HCT116 (cell line): ENCODE data around the gene STOML2.

ENCODE experiments used
- EGR1 ChIP-seq: IDR thresholded peaks from 2 replicates; pipeline ENCODE4 v1.6.1; 2012; ENCODE audit warnings: low read depth
- EZH2 ChIP-seq: fragments of 200-600 bp; sonication (generic); IDR thresholded peaks from 2 replicates; pipeline ENCODE4 v1.6.1; 2017; ENCODE audit warnings: antibody characterized with exemption, mixed run types
- JUND ChIP-seq: IDR thresholded peaks from 2 replicates; pipeline ENCODE4 v1.6.1; 2012
- POLR2A ChIP-seq: IDR thresholded peaks from 2 replicates; pipeline ENCODE4 v1.7.0; 2011; ENCODE audit warnings: borderline replicate concordance; ENCODE audit not compliant: insufficient read depth, insufficient read length; ENCODE audit errors: extremely low read depth
- POLR2AphosphoS5 ChIP-seq: IDR thresholded peaks from 2 replicates; pipeline ENCODE4 v1.6.1; 2011; ENCODE audit warnings: mild to moderate bottlenecking, low read depth, low read length, moderate library complexity
- SP1 ChIP-seq: IDR thresholded peaks from 2 replicates; pipeline ENCODE4 v1.6.1; 2012; ENCODE audit warnings: low read depth
- SRF ChIP-seq: IDR thresholded peaks from 2 replicates; pipeline ENCODE4 v1.6.1; 2012; ENCODE audit warnings: low read depth
- YY1 ChIP-seq: IDR thresholded peaks from 2 replicates; pipeline ENCODE4 v1.6.1; 2011; ENCODE audit warnings: low read length, low read depth, moderate library complexity, mild to moderate bottlenecking; ENCODE audit not compliant: insufficient replicate concordance; ENCODE audit errors: extremely low read depth
- ZNF274 ChIP-seq: fragments of 200-500 bp; sonication (Bioruptor generic); IDR thresholded peaks from 2 replicates; pipeline ENCODE4 v1.6.1; 2014; ENCODE audit warnings: mild to moderate bottlenecking, low read depth, low read length, inconsistent platforms
- TF ChIP-seq, protein P1 (sequence below), 3 experiments: fragments of 200-600 bp in 1 of 3; sonication (generic) in 1 of 3; IDR thresholded peaks in 2 of 3; conservative IDR thresholded peaks in 1 of 3; 2 replicates each; pipeline ENCODE4 v1.5.1; 2012 to 2017; ENCODE audit warnings: low read depth in 2 of 3, low read length in 2 of 3, antibody characterized with exemption in 1 of 3, borderline replicate concordance in 1 of 3, control low read depth in 1 of 3, mild to moderate bottlenecking in 1 of 3, mixed read lengths in 1 of 3, mixed run types in 1 of 3, moderate library complexity in 1 of 3; ENCODE audit not compliant: insufficient read depth in 1 of 3
- TF ChIP-seq, protein P2 (sequence below): IDR thresholded peaks from 2 replicates; pipeline ENCODE4 v1.6.1; 2012; ENCODE audit warnings: low read depth

DNA sequence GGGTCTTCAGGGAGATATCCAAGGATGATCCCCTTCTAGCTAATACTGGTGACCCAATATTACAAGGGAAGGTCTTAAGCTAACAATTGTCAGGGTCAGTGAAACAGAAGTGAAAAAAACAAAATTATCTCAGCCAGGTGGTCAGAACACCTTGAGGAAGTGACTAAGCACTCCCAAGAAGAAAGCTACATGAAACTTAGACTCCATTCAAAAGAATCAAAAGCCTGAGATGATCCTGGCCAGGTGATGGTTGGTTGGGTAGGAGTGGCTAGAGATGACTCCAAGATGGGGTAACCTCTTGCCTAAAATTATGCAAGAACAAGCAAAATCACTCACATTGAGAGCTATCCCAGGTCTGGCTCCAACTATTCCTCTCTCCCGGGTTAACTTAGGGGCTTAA, 35.9 kb downstream of the STOML2 start:
- TF ChIP-seq JUND (no peak), POLR2AphosphoS5 (no peak), EZH2 (no peak), POLR2A (no peak), SRF (no peak), ZNF274 (no peak), SP1 (no peak), EGR1 (no peak), YY1 (no peak)
- TF ChIP-seq, protein P1, sequence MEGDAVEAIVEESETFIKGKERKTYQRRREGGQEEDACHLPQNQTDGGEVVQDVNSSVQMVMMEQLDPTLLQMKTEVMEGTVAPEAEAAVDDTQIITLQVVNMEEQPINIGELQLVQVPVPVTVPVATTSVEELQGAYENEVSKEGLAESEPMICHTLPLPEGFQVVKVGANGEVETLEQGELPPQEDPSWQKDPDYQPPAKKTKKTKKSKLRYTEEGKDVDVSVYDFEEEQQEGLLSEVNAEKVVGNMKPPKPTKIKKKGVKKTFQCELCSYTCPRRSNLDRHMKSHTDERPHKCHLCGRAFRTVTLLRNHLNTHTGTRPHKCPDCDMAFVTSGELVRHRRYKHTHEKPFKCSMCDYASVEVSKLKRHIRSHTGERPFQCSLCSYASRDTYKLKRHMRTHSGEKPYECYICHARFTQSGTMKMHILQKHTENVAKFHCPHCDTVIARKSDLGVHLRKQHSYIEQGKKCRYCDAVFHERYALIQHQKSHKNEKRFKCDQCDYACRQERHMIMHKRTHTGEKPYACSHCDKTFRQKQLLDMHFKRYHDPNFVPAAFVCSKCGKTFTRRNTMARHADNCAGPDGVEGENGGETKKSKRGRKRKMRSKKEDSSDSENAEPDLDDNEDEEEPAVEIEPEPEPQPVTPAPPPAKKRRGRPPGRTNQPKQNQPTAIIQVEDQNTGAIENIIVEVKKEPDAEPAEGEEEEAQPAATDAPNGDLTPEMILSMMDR (IDR thresholded peaks at IDR 0.05 in 2 of 3, conservative IDR thresholded peaks at IDR 0.05 in 1 of 3; ENCODE audit: borderline replicate concordance in 1 of 3, insufficient read depth in 1 of 3, low read depth in 2 of 3, low read length in 2 of 3), result no peak
- TF ChIP-seq, protein P2, sequence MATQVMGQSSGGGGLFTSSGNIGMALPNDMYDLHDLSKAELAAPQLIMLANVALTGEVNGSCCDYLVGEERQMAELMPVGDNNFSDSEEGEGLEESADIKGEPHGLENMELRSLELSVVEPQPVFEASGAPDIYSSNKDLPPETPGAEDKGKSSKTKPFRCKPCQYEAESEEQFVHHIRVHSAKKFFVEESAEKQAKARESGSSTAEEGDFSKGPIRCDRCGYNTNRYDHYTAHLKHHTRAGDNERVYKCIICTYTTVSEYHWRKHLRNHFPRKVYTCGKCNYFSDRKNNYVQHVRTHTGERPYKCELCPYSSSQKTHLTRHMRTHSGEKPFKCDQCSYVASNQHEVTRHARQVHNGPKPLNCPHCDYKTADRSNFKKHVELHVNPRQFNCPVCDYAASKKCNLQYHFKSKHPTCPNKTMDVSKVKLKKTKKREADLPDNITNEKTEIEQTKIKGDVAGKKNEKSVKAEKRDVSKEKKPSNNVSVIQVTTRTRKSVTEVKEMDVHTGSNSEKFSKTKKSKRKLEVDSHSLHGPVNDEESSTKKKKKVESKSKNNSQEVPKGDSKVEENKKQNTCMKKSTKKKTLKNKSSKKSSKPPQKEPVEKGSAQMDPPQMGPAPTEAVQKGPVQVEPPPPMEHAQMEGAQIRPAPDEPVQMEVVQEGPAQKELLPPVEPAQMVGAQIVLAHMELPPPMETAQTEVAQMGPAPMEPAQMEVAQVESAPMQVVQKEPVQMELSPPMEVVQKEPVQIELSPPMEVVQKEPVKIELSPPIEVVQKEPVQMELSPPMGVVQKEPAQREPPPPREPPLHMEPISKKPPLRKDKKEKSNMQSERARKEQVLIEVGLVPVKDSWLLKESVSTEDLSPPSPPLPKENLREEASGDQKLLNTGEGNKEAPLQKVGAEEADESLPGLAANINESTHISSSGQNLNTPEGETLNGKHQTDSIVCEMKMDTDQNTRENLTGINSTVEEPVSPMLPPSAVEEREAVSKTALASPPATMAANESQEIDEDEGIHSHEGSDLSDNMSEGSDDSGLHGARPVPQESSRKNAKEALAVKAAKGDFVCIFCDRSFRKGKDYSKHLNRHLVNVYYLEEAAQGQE, result no peak
